Measurements from ENCODE around the gene CYFIP1.

GRCh38 chr15:22949074-22949547, 31.1 kb downstream of the CYFIP1 start:
- TF ChIP-seq ZNF335 (tag by site-specific recombination; conservative IDR thresholded peaks at IDR 0.05) (no peak), ZNF530 (tag by site-specific recombination; IDR thresholded peaks at IDR 0.05; ENCODE audit: low read depth) (no peak), ZNF571 (tag by site-specific recombination; IDR thresholded peaks at IDR 0.05) (no peak), ZNF223 (tag by site-specific recombination; IDR thresholded peaks at IDR 0.05) (no peak), RBAK (tag by site-specific recombination; IDR thresholded peaks at IDR 0.05) (no peak), ZNF157 (tag by site-specific recombination; IDR thresholded peaks at IDR 0.05) (no peak), ZBTB1 (tag by site-specific recombination; IDR thresholded peaks at IDR 0.05) (no peak), ZXDB (tag by site-specific recombination; IDR thresholded peaks at IDR 0.05) (no peak)
- TF ChIP-seq, protein P1, sequence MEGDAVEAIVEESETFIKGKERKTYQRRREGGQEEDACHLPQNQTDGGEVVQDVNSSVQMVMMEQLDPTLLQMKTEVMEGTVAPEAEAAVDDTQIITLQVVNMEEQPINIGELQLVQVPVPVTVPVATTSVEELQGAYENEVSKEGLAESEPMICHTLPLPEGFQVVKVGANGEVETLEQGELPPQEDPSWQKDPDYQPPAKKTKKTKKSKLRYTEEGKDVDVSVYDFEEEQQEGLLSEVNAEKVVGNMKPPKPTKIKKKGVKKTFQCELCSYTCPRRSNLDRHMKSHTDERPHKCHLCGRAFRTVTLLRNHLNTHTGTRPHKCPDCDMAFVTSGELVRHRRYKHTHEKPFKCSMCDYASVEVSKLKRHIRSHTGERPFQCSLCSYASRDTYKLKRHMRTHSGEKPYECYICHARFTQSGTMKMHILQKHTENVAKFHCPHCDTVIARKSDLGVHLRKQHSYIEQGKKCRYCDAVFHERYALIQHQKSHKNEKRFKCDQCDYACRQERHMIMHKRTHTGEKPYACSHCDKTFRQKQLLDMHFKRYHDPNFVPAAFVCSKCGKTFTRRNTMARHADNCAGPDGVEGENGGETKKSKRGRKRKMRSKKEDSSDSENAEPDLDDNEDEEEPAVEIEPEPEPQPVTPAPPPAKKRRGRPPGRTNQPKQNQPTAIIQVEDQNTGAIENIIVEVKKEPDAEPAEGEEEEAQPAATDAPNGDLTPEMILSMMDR (tag by site-specific recombination; IDR thresholded peaks at IDR 0.05), result no peak

All from HEK293 (cell line).